Measurements from ENCODE around the gene ABCF2.
A peak's percentile ranks its signal among the peaks of the same experiment; 100 is the strongest.

ABCF2 gene

GRCh38 chr7:151246851-151247580 lies 20.0 kb upstream of the ABCF2 start:
- TF ChIP-seq EZH2 (IDR thresholded peaks at IDR 0.05; ENCODE audit: borderline replicate concordance, low read length) (no peak), CTCF (IDR thresholded peaks at IDR 0.05; ENCODE audit: low read length) (no peak)
- Histone ChIP-seq H3K27ac (ENCODE audit: low read depth, low read length, poor library complexity, severe bottlenecking) (no peak overlapping the region), H3K36me3 (ENCODE audit: insufficient read depth, low read length) (no peaks in the 10 kb centered on the region), H4K20me1 (ENCODE audit: insufficient read depth, low read length) (no peaks in the 10 kb centered on the region), H3K4me3 (ENCODE audit: low read depth, low read length, poor library complexity, severe bottlenecking) (no peak overlapping the region), H3F3A (ENCODE audit: insufficient read depth, low read length) (no peaks in the 10 kb centered on the region), H3K9ac (ENCODE audit: low read length) (no peak overlapping the region), H3K4me1 (ENCODE audit: insufficient read depth, low read length, severe bottlenecking) (peaks cover 43% of the 10 kb centered on the region), H3K9me2 (ENCODE audit: low read depth, low read length) (no peaks in the 10 kb centered on the region), H3K4me2 (ENCODE audit: low read length) (no peak overlapping the region), H2AFZ (ENCODE audit: low read length) (no peak overlapping the region), H3K79me2 (ENCODE audit: insufficient read depth, low read length) (no peaks in the 10 kb centered on the region), H3K9me3 (ENCODE audit: low read length) (no peaks in the 10 kb centered on the region), H3K27me3 (ENCODE audit: insufficient read depth, low read length) (peaks cover 22% of the 10 kb centered on the region)

GRCh38 chr7:151246102-151246850 lies 19.3 kb upstream of the ABCF2 start:
- Histone ChIP-seq H2AFZ (ENCODE audit: low read length) (no peak overlapping the region), H4K20me1 (ENCODE audit: insufficient read depth, low read length) (no peaks in the 10 kb centered on the region), H3K9ac (ENCODE audit: low read length) (no peak overlapping the region), H3K4me2 (ENCODE audit: low read length) (no peak overlapping the region; the same call in 1 of the 2 replicates), H3K4me3 (ENCODE audit: low read depth, low read length, poor library complexity, severe bottlenecking) (no peak overlapping the region), H3K36me3 (ENCODE audit: insufficient read depth, low read length) (no peaks in the 10 kb centered on the region), H3K9me2 (ENCODE audit: low read depth, low read length) (no peaks in the 10 kb centered on the region), H3K9me3 (ENCODE audit: low read length) (no peaks in the 10 kb centered on the region), H3K27ac (ENCODE audit: low read depth, low read length, poor library complexity, severe bottlenecking) (no peak overlapping the region), H3F3A (ENCODE audit: insufficient read depth, low read length) (no peaks in the 10 kb centered on the region), H3K79me2 (ENCODE audit: insufficient read depth, low read length) (no peaks in the 10 kb centered on the region), H3K4me1 (ENCODE audit: insufficient read depth, low read length, severe bottlenecking) (peaks cover 43% of the 10 kb centered on the region), H3K27me3 (ENCODE audit: insufficient read depth, low read length) (peaks cover 21% of the 10 kb centered on the region)
- TF ChIP-seq EZH2 (IDR thresholded peaks at IDR 0.05; ENCODE audit: borderline replicate concordance, low read length), result no peak
- TF ChIP-seq CTCF (IDR thresholded peaks at IDR 0.05; ENCODE audit: low read length), result no peak

- Histone ChIP-seq H3K36me3 (ENCODE audit: insufficient read depth, low read length) (no peaks in the 10 kb centered on the region), H3K9ac (ENCODE audit: low read length) (peak overlapping the region; percentile 37), H3K4me1 (ENCODE audit: insufficient read depth, low read length, severe bottlenecking) (peaks cover 43% of the 10 kb centered on the region), H3K4me2 (ENCODE audit: low read length) (peak overlapping the region; percentile 71), H3K4me3 (ENCODE audit: low read depth, low read length, poor library complexity, severe bottlenecking) (peak overlapping the region; percentile 53), H3K9me3 (ENCODE audit: low read length) (no peaks in the 10 kb centered on the region), H3K27ac (ENCODE audit: low read depth, low read length, poor library complexity, severe bottlenecking) (no peak overlapping the region), H3F3A (ENCODE audit: insufficient read depth, low read length) (no peaks in the 10 kb centered on the region), H4K20me1 (ENCODE audit: insufficient read depth, low read length) (no peaks in the 10 kb centered on the region), H3K9me2 (ENCODE audit: low read depth, low read length) (no peaks in the 10 kb centered on the region), H2AFZ (ENCODE audit: low read length) (no peak overlapping the region), H3K79me2 (ENCODE audit: insufficient read depth, low read length) (no peaks in the 10 kb centered on the region), H3K27me3 (ENCODE audit: insufficient read depth, low read length) (peaks cover 13% of the 10 kb centered on the region)
- no peak for TF ChIP-seq EZH2 (IDR thresholded peaks at IDR 0.05; ENCODE audit: borderline replicate concordance, low read length)
- TF ChIP-seq CTCF (IDR thresholded peaks at IDR 0.05; ENCODE audit: low read length), result peak; percentile 74
These were observed 18.5 kb upstream of the ABCF2 start for GRCh38 chr7:151245360-151246101.
